DND-41 (cell line): ENCODE data around the gene SLC7A6OS.

Source experiments
- ATAC-seq: fragments of 200-7000 bp; cut with Tn5 transposase; 3 replicates; pipeline ENCODE4 v1.9.1; 2021; ENCODE audit warnings: low read depth; ENCODE audit not compliant: insufficient read depth
- DNase-seq: peaks from one replicate; pipeline ENCODE4 v3.0.0-alpha.2; 2020
- H2AFZ ChIP-seq: 2 replicates; pipeline ENCODE4 v1.6.0; 2012; ENCODE audit warnings: low read depth, low read length
- H3K27ac ChIP-seq: 2 replicates; pipeline ENCODE4 v1.5.1; 2012; ENCODE audit warnings: low read length, inconsistent platforms
- H3K27me3 ChIP-seq: fragments of 200-600 bp; sonication (generic); 2 replicates; pipeline ENCODE4 v1.6.0; 2012; ENCODE audit warnings: low read length, mild to moderate bottlenecking, inconsistent platforms; ENCODE audit not compliant: insufficient read depth, poor library complexity
- H3K36me3 ChIP-seq: 2 replicates; pipeline ENCODE4 v1.5.1; 2012; ENCODE audit warnings: low read length, inconsistent platforms; ENCODE audit not compliant: insufficient read depth
- H3K4me1 ChIP-seq: 2 replicates; pipeline ENCODE4 v1.5.1; 2012; ENCODE audit warnings: mild to moderate bottlenecking, low read length; ENCODE audit not compliant: insufficient read depth
- H3K4me2 ChIP-seq: 2 replicates; pipeline ENCODE4 v1.6.0; 2012; ENCODE audit warnings: mild to moderate bottlenecking, moderate library complexity, low read length, inconsistent platforms; ENCODE audit not compliant: insufficient read depth
- H3K4me3 ChIP-seq, 2 experiments: fragments of 200-600 bp in 1 of 2; shearing (Covaris generic) in 1 of 2; 2 replicates each; pipeline ENCODE4 v1.5.1; 2012 to 2016; ENCODE audit warnings: inconsistent platforms in 2 of 2, low read length in 2 of 2, mild to moderate bottlenecking in 2 of 2, low read depth in 1 of 2, moderate library complexity in 1 of 2
- H3K79me2 ChIP-seq: 2 replicates; pipeline ENCODE4 v1.6.0; 2012; ENCODE audit warnings: low read length, inconsistent platforms; ENCODE audit not compliant: insufficient read depth
- H3K9ac ChIP-seq: 2 replicates; pipeline ENCODE4 v1.6.0; 2012; ENCODE audit warnings: low read depth, mild to moderate bottlenecking, inconsistent platforms, low read length, moderate library complexity
- H3K9me3 ChIP-seq: 2 replicates; pipeline ENCODE4 v1.5.1; 2012; ENCODE audit warnings: low read length, moderate library complexity, mild to moderate bottlenecking, inconsistent platforms; ENCODE audit not compliant: insufficient read depth, severe bottlenecking
- H4K20me1 ChIP-seq: 2 replicates; pipeline ENCODE4 v1.6.0; 2012; ENCODE audit warnings: low read length; ENCODE audit not compliant: insufficient read depth
- EZH2 ChIP-seq: IDR thresholded peaks from 3 replicates; pipeline ENCODE4 v1.6.1; 2012; ENCODE audit warnings: borderline replicate concordance, low read depth, mild to moderate bottlenecking, moderate library complexity, low read length, inconsistent platforms; ENCODE audit not compliant: severe bottlenecking
- TF ChIP-seq, protein P1 (sequence below): IDR thresholded peaks from 2 replicates; pipeline ENCODE4 v1.5.1; 2012; ENCODE audit warnings: borderline replicate concordance, low read length, moderate library complexity, mild to moderate bottlenecking; ENCODE audit not compliant: poor library complexity, severe bottlenecking; ENCODE audit errors: extremely low read depth

SLC7A6OS gene

DNA sequence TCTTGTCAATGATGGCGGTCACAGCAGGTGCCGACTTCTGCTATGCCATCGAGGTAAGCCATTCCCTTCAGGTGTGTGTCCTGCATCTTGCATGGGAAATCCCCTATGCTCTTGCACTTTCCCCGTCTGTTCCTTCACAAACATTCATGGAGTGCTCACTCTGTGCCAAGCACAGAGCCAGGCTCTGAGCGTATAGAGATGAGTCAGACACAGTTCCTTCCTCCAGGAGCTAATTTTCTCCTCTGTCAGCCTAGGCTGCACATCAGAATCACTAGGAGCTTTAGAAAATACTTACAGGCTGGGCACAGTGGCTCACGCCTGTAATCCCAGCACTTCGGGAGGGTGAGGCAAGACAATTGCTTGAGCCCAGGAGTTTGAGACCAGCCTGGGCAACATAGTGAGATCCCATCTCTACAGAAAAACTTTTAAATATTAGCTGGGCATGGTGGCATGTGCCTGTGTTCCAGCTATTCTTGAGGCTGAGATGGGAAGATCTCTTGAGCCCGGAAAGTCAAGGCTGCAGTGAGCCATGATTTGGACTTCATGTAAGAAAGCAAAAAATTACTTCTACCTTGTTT, 14.1 kb upstream of the SLC7A6OS start:
- Histone ChIP-seq H3K27me3 (no peaks in the 10 kb centered on the region), H3K4me1 (peaks cover 12% of the 10 kb centered on the region)
- ATAC-seq: no peak

DNA sequence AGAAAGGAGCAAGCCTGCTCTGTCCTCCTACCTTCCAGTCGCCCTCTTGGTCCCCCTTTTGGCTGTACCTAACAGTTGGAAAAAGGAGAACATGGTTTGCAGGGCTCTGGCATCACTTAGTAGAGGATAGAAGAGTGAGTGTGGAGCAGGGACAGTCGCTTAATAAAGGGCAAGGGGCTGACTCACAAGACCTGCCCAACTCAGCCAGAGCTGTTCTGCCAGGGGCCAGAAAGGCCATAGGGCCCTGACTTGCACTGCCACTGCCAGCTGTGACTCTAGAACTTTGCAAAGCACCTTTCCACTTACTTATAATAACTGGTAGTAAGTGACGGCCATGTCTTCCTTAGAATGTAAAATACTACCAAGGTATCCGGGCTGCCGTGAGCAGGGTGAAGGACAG, 13.6 kb upstream of the SLC7A6OS start:
- H3K27ac ChIP-seq: no peak overlapping the region
- no peaks in the 10 kb centered on the region for H3K9me3 ChIP-seq
- H3K4me2 ChIP-seq: no peak overlapping the region
- peaks cover 19% of the 10 kb centered on the region for H3K79me2 ChIP-seq
- peaks cover 8% of the 10 kb centered on the region; the same call in 1 of the 2 replicates for H3K4me1 ChIP-seq
- no peaks in the 10 kb centered on the region for H4K20me1 ChIP-seq
- TF ChIP-seq EZH2: no peak
- TF ChIP-seq, protein P1, sequence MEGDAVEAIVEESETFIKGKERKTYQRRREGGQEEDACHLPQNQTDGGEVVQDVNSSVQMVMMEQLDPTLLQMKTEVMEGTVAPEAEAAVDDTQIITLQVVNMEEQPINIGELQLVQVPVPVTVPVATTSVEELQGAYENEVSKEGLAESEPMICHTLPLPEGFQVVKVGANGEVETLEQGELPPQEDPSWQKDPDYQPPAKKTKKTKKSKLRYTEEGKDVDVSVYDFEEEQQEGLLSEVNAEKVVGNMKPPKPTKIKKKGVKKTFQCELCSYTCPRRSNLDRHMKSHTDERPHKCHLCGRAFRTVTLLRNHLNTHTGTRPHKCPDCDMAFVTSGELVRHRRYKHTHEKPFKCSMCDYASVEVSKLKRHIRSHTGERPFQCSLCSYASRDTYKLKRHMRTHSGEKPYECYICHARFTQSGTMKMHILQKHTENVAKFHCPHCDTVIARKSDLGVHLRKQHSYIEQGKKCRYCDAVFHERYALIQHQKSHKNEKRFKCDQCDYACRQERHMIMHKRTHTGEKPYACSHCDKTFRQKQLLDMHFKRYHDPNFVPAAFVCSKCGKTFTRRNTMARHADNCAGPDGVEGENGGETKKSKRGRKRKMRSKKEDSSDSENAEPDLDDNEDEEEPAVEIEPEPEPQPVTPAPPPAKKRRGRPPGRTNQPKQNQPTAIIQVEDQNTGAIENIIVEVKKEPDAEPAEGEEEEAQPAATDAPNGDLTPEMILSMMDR: no peak
- H3K9ac ChIP-seq: no peak overlapping the region
- H3K27me3 ChIP-seq: no peaks in the 10 kb centered on the region
- ATAC-seq (no peak), DNase-seq (no peak)
- H2AFZ ChIP-seq: no peak overlapping the region
- H3K36me3 ChIP-seq: peaks cover 72% of the 10 kb centered on the region
- no peak overlapping the region for H3K4me3 ChIP-seq

More for the DNA sequence above, 14.1 kb upstream of the SLC7A6OS start:
- no peaks in the 10 kb centered on the region for H4K20me1 ChIP-seq
- no peaks in the 10 kb centered on the region for H3K9me3 ChIP-seq
- H3K4me2 ChIP-seq: no peak overlapping the region
- DNase-seq: no peak
- H3K36me3 ChIP-seq: peaks cover 72% of the 10 kb centered on the region
- no peak overlapping the region for H3K4me3 ChIP-seq
- no peak overlapping the region for H3K27ac ChIP-seq
- H2AFZ ChIP-seq: no peak overlapping the region
- TF ChIP-seq, protein P1: no peak
- no peak for TF ChIP-seq EZH2
- H3K79me2 ChIP-seq: peaks cover 15% of the 10 kb centered on the region
- no peak overlapping the region for H3K9ac ChIP-seq

DNA sequence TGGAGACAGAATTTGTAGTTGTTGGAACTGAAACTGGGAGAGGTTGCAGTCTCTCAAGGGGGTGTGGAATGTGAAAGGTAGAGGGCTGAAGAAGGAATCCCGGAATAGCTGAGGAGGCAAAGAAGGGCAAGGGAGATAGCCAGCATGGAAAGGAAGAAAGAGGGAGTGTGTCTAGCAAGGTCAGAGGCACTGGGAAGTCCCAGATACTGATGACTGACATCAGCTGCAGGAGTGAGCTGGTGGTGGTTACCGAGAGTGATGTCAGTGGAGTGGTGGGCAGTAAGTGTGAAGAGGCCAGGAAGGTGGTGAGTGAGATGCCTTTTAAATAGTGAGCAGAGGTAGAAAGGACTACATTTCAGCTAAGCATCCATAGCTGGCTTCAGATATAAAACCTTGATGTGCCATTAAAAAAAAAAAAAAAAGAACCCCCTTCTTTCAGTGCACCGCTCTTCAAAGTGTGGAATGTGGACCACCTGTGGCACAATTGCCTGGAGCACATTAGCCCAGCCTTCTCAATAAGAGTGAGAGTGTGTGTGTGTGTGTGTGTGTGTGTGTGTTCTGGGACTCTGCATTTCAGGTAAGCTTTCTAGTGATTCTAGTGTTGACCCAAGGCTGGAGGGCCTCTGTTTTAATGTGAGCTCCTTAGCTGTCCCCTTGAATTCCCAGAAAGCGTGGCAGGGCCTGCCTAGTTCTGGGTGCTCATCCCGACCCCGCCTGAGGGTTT, 8.6 kb upstream of the SLC7A6OS start:
- H3K27me3 ChIP-seq: no peaks in the 10 kb centered on the region
- no peak overlapping the region for H3K9ac ChIP-seq
- H3K4me3 ChIP-seq: no peak overlapping the region
- H3K4me1 ChIP-seq: peaks cover 4% of the 10 kb centered on the region; the same call in 1 of the 2 replicates
- ATAC-seq: no peak
- peaks cover 49% of the 10 kb centered on the region for H3K79me2 ChIP-seq
- H3K4me2 ChIP-seq: no peak overlapping the region
- H3K27ac ChIP-seq: no peak overlapping the region
- peaks cover 76% of the 10 kb centered on the region for H3K36me3 ChIP-seq
- 0 out of 2 replicates have a peak, but pooled peaks cover 4% of the 10 kb centered on the region for H4K20me1 ChIP-seq
- H3K9me3 ChIP-seq: no peaks in the 10 kb centered on the region
- DNase-seq: no peak
- no peak for TF ChIP-seq EZH2
- TF ChIP-seq, protein P1: no peak
- H2AFZ ChIP-seq: no peak overlapping the region
